Fibroblast of villous mesenchyme (primary cell): ENCODE results near the gene TACC2. TPM values are rescaled to one million over a fixed set of nuclear protein-coding genes. Genes with fewer than 3 reads are reported as not detected.

Experiments
- DNase-seq: peaks from one replicate; pipeline ENCODE4 v3.0.0-alpha.2; 2010; ENCODE audit warnings: low read depth
- H3K4me3 ChIP-seq: 2 replicates; pipeline ENCODE4 v1.5.1; 2011; ENCODE audit warnings: low read depth, mild to moderate bottlenecking, low read length
- total RNA-seq: library from RNA; depleted of rRNA; stranded (reverse); fragments of >200 nt; gene quantifications from 2 replicates; pipeline ENCODE4 v1.2.3, GENCODE V29; 2012
- TF ChIP-seq, protein P1 (sequence below): IDR thresholded peaks from 2 replicates; pipeline ENCODE4 v1.5.1; 2012; ENCODE audit warnings: low read depth, mild to moderate bottlenecking, low read length; ENCODE audit not compliant: insufficient read depth

The TACC2 gene
- total RNA-seq, 1 donor = 5.6 TPM

- no peak for DNase-seq
- TF ChIP-seq, protein P1, sequence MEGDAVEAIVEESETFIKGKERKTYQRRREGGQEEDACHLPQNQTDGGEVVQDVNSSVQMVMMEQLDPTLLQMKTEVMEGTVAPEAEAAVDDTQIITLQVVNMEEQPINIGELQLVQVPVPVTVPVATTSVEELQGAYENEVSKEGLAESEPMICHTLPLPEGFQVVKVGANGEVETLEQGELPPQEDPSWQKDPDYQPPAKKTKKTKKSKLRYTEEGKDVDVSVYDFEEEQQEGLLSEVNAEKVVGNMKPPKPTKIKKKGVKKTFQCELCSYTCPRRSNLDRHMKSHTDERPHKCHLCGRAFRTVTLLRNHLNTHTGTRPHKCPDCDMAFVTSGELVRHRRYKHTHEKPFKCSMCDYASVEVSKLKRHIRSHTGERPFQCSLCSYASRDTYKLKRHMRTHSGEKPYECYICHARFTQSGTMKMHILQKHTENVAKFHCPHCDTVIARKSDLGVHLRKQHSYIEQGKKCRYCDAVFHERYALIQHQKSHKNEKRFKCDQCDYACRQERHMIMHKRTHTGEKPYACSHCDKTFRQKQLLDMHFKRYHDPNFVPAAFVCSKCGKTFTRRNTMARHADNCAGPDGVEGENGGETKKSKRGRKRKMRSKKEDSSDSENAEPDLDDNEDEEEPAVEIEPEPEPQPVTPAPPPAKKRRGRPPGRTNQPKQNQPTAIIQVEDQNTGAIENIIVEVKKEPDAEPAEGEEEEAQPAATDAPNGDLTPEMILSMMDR = no peak
- H3K4me3 ChIP-seq = no peak overlapping the region
Measured at GRCh38 chr10:122239578-122240257, 250.8 kb downstream of the TACC2 start.

- TF ChIP-seq, protein P1 = no peak
- no peak overlapping the region for H3K4me3 ChIP-seq
- no peak for DNase-seq
Measured at GRCh38 chr10:122240401-122240800, 251.4 kb downstream of the TACC2 start.

GRCh38 chr10:122241836-122242235 lies 252.9 kb downstream of the TACC2 start:
- DNase-seq = no peak
- TF ChIP-seq, protein P1 = no peak
- no peak overlapping the region for H3K4me3 ChIP-seq

- no peak overlapping the region for H3K4me3 ChIP-seq
- no peak for DNase-seq
- TF ChIP-seq, protein P1 = no peak
Measured at GRCh38 chr10:122243550-122243949, 254.6 kb downstream of the TACC2 start.

DNA sequence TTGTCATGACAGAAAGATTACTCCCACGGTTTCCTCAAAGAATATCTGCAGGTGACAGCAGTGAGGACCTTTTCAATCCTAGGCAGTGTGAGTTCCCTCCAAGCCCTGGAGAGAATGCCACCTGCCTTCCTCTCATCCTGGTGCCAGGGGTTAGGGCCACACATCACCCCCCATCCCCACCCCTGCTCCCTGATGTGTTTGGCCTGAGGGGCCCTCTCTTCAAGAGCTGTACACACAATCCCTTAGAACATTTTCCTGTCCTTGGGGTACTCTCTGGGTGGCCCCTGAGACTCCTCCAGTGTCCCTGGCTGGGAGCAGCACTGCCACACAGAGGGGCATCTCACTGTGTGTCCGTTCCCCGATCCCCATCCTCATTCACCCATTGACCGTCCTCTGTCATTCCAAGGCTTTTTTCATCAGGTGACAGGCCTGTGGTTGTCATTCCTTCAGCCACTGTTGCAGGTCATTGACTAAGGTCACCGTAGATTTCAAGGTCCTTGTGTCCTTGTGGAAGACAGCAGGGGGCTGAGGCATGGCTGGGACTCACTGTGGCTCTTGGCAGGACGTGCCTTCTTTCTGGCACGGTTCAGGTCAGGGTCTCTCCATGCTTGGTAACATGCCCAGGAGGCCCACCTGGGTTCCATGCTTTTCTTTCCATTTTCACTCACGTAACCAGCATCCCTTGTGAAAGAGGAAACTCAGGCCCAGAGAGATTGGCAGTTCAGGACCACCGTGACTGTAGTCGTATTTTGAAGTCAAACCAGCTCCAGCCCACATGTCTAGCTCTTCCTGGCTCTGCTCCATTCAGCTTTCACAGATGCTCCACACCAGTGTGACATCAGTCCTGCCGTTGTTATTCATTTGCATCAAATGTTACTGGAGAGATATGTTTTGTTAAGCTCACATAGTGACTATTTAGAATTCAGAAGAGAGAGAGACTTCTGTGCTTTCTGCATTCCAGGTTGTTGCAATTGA lies 255.3 kb downstream of the TACC2 start:
- DNase-seq = no peak
- H3K4me3 ChIP-seq = no peak overlapping the region
- TF ChIP-seq, protein P1 = no peak

- no peak overlapping the region for H3K4me3 ChIP-seq
- no peak for DNase-seq
- TF ChIP-seq, protein P1 = no peak
Measured at GRCh38 chr10:122245136-122245535, 256.2 kb downstream of the TACC2 start.
